ENCODE data around the gene KRT17. TPM values are rescaled to one million over a fixed set of nuclear protein-coding genes. Genes with fewer than 3 reads are reported as not detected.

The KRT17 gene
- total RNA-seq, 1 donor from 2014 or later: 3.7 TPM

Other genes starting within 250 kb of the KRT17 start
- 0.51 TPM in 1 of 2 replicates, not detected in the other for gene KRT34, start 242.3 kb downstream of the KRT17 start, total RNA-seq
- not detected in 2 replicates for gene KRT31, start 227.0 kb downstream of the KRT17 start, total RNA-seq
- not detected in 2 replicates for gene KRT37, start 200.0 kb downstream of the KRT17 start, total RNA-seq
- not detected in 2 replicates for gene KRT38, start 183.6 kb downstream of the KRT17 start, total RNA-seq
- gene KRT32, start 157.2 kb downstream of the KRT17 start, total RNA-seq: not detected in 2 replicates
- gene KRT35, start 143.4 kb downstream of the KRT17 start, total RNA-seq: not detected in 2 replicates
- gene KRT36, start 134.7 kb downstream of the KRT17 start, total RNA-seq: 0.14 and 0.17 TPM in 2 replicates
- gene KRT13, start 119.0 kb downstream of the KRT17 start, total RNA-seq: not detected in 2 replicates
- 0.51 TPM in 2 replicates for gene KRT15, start 105.7 kb downstream of the KRT17 start, total RNA-seq
- gene KRT19, start 96.3 kb downstream of the KRT17 start, total RNA-seq: 10.7 and 10.9 TPM in 2 replicates
- gene KRT9, start 52.5 kb downstream of the KRT17 start, total RNA-seq: not detected in 2 replicates
- gene KRT14, start 37.7 kb downstream of the KRT17 start, total RNA-seq: 0.05 and 0.85 TPM in 2 replicates
- gene KRT16, start 11.8 kb downstream of the KRT17 start, total RNA-seq: 0.28 and 0.51 TPM in 2 replicates
- gene EIF1, start 64.3 kb upstream of the KRT17 start, total RNA-seq: 93.3 and 128 TPM in 2 replicates
- not detected in 2 replicates for gene GAST, start 87.8 kb upstream of the KRT17 start, total RNA-seq
- gene HAP1, start 110.1 kb upstream of the KRT17 start, total RNA-seq: 0.23 and 0.68 TPM in 2 replicates
- gene JUP, start 162.1 kb upstream of the KRT17 start, total RNA-seq: 416 and 862 TPM in 2 replicates
- gene P3H4, start 187.4 kb upstream of the KRT17 start, total RNA-seq: 65.4 and 79.3 TPM in 2 replicates
- 186 and 244 TPM in 2 replicates for gene FKBP10, start 188.4 kb upstream of the KRT17 start, total RNA-seq
- 53.0 and 102 TPM in 2 replicates for gene NT5C3B, start 211.7 kb upstream of the KRT17 start, total RNA-seq
- gene KLHL10, start 213.2 kb upstream of the KRT17 start, total RNA-seq: 0.05 TPM in 1 of 2 replicates, not detected in the other
- gene KLHL11, start 240.8 kb upstream of the KRT17 start, total RNA-seq: 35.7 and 41.2 TPM in 2 replicates

All from dermis blood vessel endothelial cell (primary cell).